H9 (cell line): ENCODE results near the gene LAMTOR4. TPM values are rescaled to one million over a fixed set of nuclear protein-coding genes. Genes with fewer than 3 reads are reported as not detected.
"Not testable (repeated sequence)": the region's sequence is repeated elsewhere in the genome, so short reads cannot be mapped to it uniquely, and the experiment has no call there.

Experiments used
- DNase-seq: peaks from one replicate; pipeline ENCODE4 v3.0.0-alpha.2; 2017
- H2AFZ ChIP-seq: one replicate; pipeline ENCODE4 v1.6.1; 2013; ENCODE audit warnings: mild to moderate bottlenecking, low read length, control low read depth, moderate library complexity
- H2AK5ac ChIP-seq: 2 replicates; pipeline ENCODE4 v1.6.1; 2013; ENCODE audit warnings: low read length, control low read depth, mixed read lengths; ENCODE audit not compliant: insufficient read length
- H2BK120ac ChIP-seq: one replicate; pipeline ENCODE4 v1.6.1; 2013; ENCODE audit warnings: low read depth, mild to moderate bottlenecking, low read length, control low read depth, inconsistent platforms; ENCODE audit not compliant: poor library complexity, severe bottlenecking
- H2BK12ac ChIP-seq: 2 replicates; pipeline ENCODE4 v1.6.1; 2013; ENCODE audit warnings: low read length, control low read depth, mixed read lengths, low read depth; ENCODE audit not compliant: insufficient read length
- H2BK15ac ChIP-seq: 2 replicates; pipeline ENCODE4 v1.6.1; 2013; ENCODE audit warnings: low read depth, low read length, control low read depth
- H2BK20ac ChIP-seq: one replicate; pipeline ENCODE4 v1.6.1; 2013; ENCODE audit warnings: low read depth, mild to moderate bottlenecking, low read length, control low read depth, inconsistent platforms; ENCODE audit not compliant: poor library complexity, severe bottlenecking
- H2BK5ac ChIP-seq: 2 replicates; pipeline ENCODE4 v1.6.1; 2013; ENCODE audit warnings: low read length, control low read depth, mixed read lengths; ENCODE audit not compliant: insufficient read length
- H3K14ac ChIP-seq: 2 replicates; pipeline ENCODE4 v1.6.1; 2013; ENCODE audit warnings: low read length, control low read depth; ENCODE audit not compliant: insufficient read depth
- H3K18ac ChIP-seq: 2 replicates; pipeline ENCODE4 v1.6.1; 2013; ENCODE audit warnings: low read depth, mild to moderate bottlenecking, mixed read lengths, low read length, control low read depth; ENCODE audit not compliant: insufficient read length
- H3K23ac ChIP-seq: 2 replicates; pipeline ENCODE4 v1.6.1; 2013; ENCODE audit warnings: low read length, control low read depth, mixed read lengths, low read depth; ENCODE audit not compliant: insufficient read length
- H3K23me2 ChIP-seq: 2 replicates; pipeline ENCODE4 v1.6.1; 2013; ENCODE audit warnings: low read depth, mild to moderate bottlenecking, mixed read lengths, low read length, control low read depth; ENCODE audit not compliant: insufficient read length, poor library complexity, severe bottlenecking
- H3K27ac ChIP-seq: 2 replicates; pipeline ENCODE4 v1.5.1; 2013; ENCODE audit warnings: low read length, control low read depth, mixed read lengths, low read depth; ENCODE audit not compliant: insufficient read length
- H3K27me3 ChIP-seq: 2 replicates; pipeline ENCODE4 v1.6.1; 2013; ENCODE audit warnings: low read length, control low read depth, inconsistent platforms; ENCODE audit not compliant: insufficient read depth
- H3K4ac ChIP-seq: 2 replicates; pipeline ENCODE4 v1.6.1; 2013; ENCODE audit warnings: low read depth, mild to moderate bottlenecking, control low read depth, inconsistent platforms, low read length, moderate library complexity
- H3K4me1 ChIP-seq: 2 replicates; pipeline ENCODE4 v1.6.1; 2013; ENCODE audit warnings: low read length, control low read depth, inconsistent platforms; ENCODE audit not compliant: insufficient read depth
- H3K4me2 ChIP-seq: 2 replicates; pipeline ENCODE4 v1.6.1; 2013; ENCODE audit warnings: low read length, control low read depth, mixed read lengths; ENCODE audit not compliant: insufficient read length, insufficient read depth
- H3K56ac ChIP-seq: 2 replicates; pipeline ENCODE4 v1.6.1; 2013; ENCODE audit warnings: low read depth, mild to moderate bottlenecking, mixed read lengths, low read length, control low read depth; ENCODE audit not compliant: insufficient read length
- H3K79me1 ChIP-seq: 2 replicates; pipeline ENCODE4 v1.6.1; 2013; ENCODE audit warnings: low read depth, mild to moderate bottlenecking, moderate library complexity, low read length, control low read depth, inconsistent platforms; ENCODE audit not compliant: insufficient read depth, poor library complexity, severe bottlenecking
- H3K79me2 ChIP-seq: 2 replicates; pipeline ENCODE4 v1.6.1; 2013; ENCODE audit warnings: low read length, control low read depth, inconsistent platforms; ENCODE audit not compliant: insufficient read depth
- H3K9ac ChIP-seq: 2 replicates; pipeline ENCODE4 v1.6.1; 2013; ENCODE audit warnings: low read length, control low read depth, mixed read lengths; ENCODE audit not compliant: insufficient read length; ENCODE audit errors: extremely low read depth
- H3K9me3 ChIP-seq: one replicate; pipeline ENCODE4 v1.6.1; 2013; ENCODE audit warnings: low read depth, low read length, inconsistent platforms; ENCODE audit not compliant: control insufficient read depth
- H3T11ph ChIP-seq: one replicate; pipeline ENCODE4 v1.6.1; 2013; ENCODE audit warnings: mild to moderate bottlenecking, low read length, control low read depth, inconsistent platforms
- H4K20me1 ChIP-seq: one replicate; pipeline ENCODE4 v1.6.1; 2013; ENCODE audit not compliant: control insufficient read depth, insufficient read length, insufficient read depth
- H4K5ac ChIP-seq: 2 replicates; pipeline ENCODE4 v1.6.1; 2013; ENCODE audit warnings: low read depth, mild to moderate bottlenecking, mixed read lengths, low read length, control low read depth; ENCODE audit not compliant: insufficient read length
- H4K8ac ChIP-seq: replicated peaks from 2 replicates; pipeline ENCODE4 v1.6.1; 2013; ENCODE audit warnings: low read length, control low read depth, mixed read lengths, low read depth; ENCODE audit not compliant: insufficient read length
- H4K91ac ChIP-seq: 2 replicates; pipeline ENCODE4 v1.6.1; 2013; ENCODE audit warnings: low read depth, mild to moderate bottlenecking, moderate library complexity, mixed read lengths, low read length, control low read depth; ENCODE audit not compliant: insufficient read length
- H3K27ac Mint-ChIP-seq, 3 experiments: 2 replicates in 2 of 3; 3 replicates in 1 of 3; pipeline ENCODE4 v1.8.0; 2020 to 2021; ENCODE audit warnings: mixed read lengths in 3 of 3, mild to moderate bottlenecking in 1 of 3, moderate library complexity in 1 of 3
- H3K27me3 Mint-ChIP-seq: 2 replicates; pipeline ENCODE4 v1.8.0; 2021; ENCODE audit warnings: low read depth, mild to moderate bottlenecking, moderate library complexity, mixed read lengths
- H3K36me3 Mint-ChIP-seq, 3 experiments: 2 replicates in 2 of 3; 3 replicates in 1 of 3; pipeline ENCODE4 v1.8.0; 2020 to 2021; ENCODE audit warnings: low read depth in 3 of 3, mixed read lengths in 3 of 3; ENCODE audit not compliant: insufficient read depth in 1 of 3
- H3K4me1 Mint-ChIP-seq, 2 experiments: 2 replicates each; pipeline ENCODE4 v1.8.0; 2020; ENCODE audit warnings: mixed read lengths in 2 of 2
- H3K4me3 Mint-ChIP-seq, 2 experiments: 2 replicates in 1 of 2; 3 replicates in 1 of 2; pipeline ENCODE4 v1.8.0; 2020 to 2021; ENCODE audit warnings: mild to moderate bottlenecking in 2 of 2, mixed read lengths in 2 of 2, moderate library complexity in 1 of 2
- H3K9me3 Mint-ChIP-seq, 2 experiments: 2 replicates in 1 of 2; 3 replicates in 1 of 2; pipeline ENCODE4 v1.8.0; 2020; ENCODE audit warnings: mild to moderate bottlenecking in 2 of 2, mixed read lengths in 2 of 2, moderate library complexity in 1 of 2
- WGBS: extraction: QIAGEN DNeasy Blood & Tissue Kit; methylation state at CpG from one replicate; pipeline ENCODE4 v1.1.7; 2013; ENCODE audit warnings: missing lambda C conversion rate, low lambda C conversion rate, mixed read lengths; ENCODE audit not compliant: insufficient read length; ENCODE audit errors: extremely low coverage; 5-methylcytosine and 5-hydroxymethylcytosine counted together
- total RNA-seq: library from RNA; stranded (reverse); gene quantifications from 2 replicates; pipeline ENCODE4 v1.2.1, GENCODE V29; 2021
- TF ChIP-seq, protein P1 (sequence below): fragments of 200-600 bp; sonication (generic); conservative IDR thresholded peaks from 3 replicates; pipeline ENCODE4 v1.8.0; 2021; ENCODE audit warnings: antibody characterized with exemption, mild to moderate bottlenecking

Gene LAMTOR4
- total RNA-seq, 1 experiment from 2014 or later = 179 TPM

DNA sequence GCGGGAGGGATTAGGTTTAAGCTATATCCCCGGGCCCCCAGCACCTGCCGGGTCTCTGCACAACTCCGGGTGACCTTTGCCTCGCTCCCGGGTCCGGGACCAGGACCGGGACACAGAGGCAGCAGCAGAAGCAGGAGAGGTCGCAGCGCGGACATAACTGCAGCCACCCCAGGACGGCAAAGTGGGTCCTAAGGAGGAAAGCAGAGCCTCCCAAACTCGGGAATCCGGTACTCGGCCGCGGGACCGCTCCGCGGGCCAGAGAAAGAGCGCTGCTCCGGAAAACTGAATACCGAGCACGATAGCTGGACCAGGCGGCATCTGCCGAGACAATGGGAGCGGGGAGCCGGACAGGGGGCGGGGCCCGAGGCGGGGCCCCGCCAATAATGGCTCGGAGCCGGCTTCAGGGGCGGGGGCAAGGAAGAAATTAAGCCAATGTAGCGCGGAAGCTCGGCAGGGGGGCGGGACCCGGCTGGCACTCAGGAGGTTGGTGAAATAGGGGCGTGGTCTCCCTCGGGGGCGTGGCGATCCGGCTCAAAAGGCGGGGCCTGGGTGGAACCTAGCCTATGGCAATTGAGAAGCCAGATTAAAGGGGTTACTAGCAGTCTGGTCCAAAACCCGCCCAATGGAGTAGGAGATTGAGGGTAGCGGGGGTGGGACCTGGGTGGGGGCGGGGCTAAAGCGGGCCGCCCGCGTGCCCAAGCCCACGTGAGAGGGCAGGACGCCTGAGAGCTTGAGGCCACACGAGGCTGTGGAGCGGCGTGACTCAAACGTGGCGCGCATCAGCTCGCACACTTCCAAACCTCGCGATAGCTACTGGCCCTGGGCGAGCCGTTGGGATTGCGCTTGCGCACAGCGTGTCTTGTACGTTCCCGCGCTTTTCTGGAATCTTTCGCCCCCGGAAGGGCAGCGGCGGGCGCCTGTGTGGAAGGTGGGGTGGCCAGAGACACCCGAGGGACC is 28.6 kb downstream of the LAMTOR4 start, which contains the start of the genes GPC2 and STAG3:
GPC2 (minus strand) TSS at position 337 of the 957 bp plus-strand sequence; CDS start at position 155, 182 bp downstream.
STAG3 (plus strand) TSS at position 874 of the 957 bp plus-strand sequence. CDS start 2,639 bp downstream, outside the sequence.
- Histone ChIP-seq H3K79me2 (no peaks in the 10 kb centered on the region; the same call in 1 of the 2 replicates), H2BK15ac (no peak within 1 kb of the TSS), H3T11ph (no peak within 1 kb of the TSS), H3K9ac (peak within 1 kb of the TSS; percentile 82), H3K4me2 (peak within 1 kb of the TSS; percentile 80), H2BK120ac (no peak within 1 kb of the TSS), H2BK20ac (no peak within 1 kb of the TSS), H4K8ac (no peak within 1 kb of the TSS), H2AFZ (no peak within 1 kb of the TSS), H3K18ac (peak within 1 kb of the TSS; percentile 62), H3K23ac (no peak within 1 kb of the TSS), H3K79me1 (no peaks in the 10 kb centered on the region), H2BK5ac (no peak within 1 kb of the TSS), H4K91ac (no peak within 1 kb of the TSS), H3K9me3 (no peaks in the 10 kb centered on the region), H2BK12ac (no peak within 1 kb of the TSS), H3K4me1 (no peaks in the 10 kb centered on the region; the same call in 1 of the 2 replicates), H4K20me1 (no peaks in the 10 kb centered on the region), H2AK5ac (no peak within 1 kb of the TSS), H3K14ac (peak within 1 kb of the TSS; percentile 95), H4K5ac (peak within 1 kb of the TSS; percentile 46), H3K56ac (no peak within 1 kb of the TSS), H3K4ac (no peak within 1 kb of the TSS), H3K27me3 (no peaks in the 10 kb centered on the region; the same call in 1 of the 2 replicates), H3K23me2 (peaks cover 9% of the 10 kb centered on the region), H3K27ac (no peak within 1 kb of the TSS)
- TF ChIP-seq, protein P1, sequence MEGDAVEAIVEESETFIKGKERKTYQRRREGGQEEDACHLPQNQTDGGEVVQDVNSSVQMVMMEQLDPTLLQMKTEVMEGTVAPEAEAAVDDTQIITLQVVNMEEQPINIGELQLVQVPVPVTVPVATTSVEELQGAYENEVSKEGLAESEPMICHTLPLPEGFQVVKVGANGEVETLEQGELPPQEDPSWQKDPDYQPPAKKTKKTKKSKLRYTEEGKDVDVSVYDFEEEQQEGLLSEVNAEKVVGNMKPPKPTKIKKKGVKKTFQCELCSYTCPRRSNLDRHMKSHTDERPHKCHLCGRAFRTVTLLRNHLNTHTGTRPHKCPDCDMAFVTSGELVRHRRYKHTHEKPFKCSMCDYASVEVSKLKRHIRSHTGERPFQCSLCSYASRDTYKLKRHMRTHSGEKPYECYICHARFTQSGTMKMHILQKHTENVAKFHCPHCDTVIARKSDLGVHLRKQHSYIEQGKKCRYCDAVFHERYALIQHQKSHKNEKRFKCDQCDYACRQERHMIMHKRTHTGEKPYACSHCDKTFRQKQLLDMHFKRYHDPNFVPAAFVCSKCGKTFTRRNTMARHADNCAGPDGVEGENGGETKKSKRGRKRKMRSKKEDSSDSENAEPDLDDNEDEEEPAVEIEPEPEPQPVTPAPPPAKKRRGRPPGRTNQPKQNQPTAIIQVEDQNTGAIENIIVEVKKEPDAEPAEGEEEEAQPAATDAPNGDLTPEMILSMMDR = no peak
- no CpG with 5 or more reads among the region's 78 CpGs for WGBS
- Mint-ChIP-seq H3K4me3 (peak within 1 kb of the TSS; percentile 85 to 95), H3K27ac (peak within 1 kb of the TSS in 2 of 3 experiments; percentile 31 to 75; a peak in 2 of 7 replicates), H3K9me3 (no peaks in the 10 kb centered on the region), H3K27me3 (peaks cover 36% of the 10 kb centered on the region), H3K36me3 (peaks cover 26 to 29% (median 28%) of the 10 kb centered on the region in 3 experiments; a peak in 6 of 7 replicates), H3K4me1 (peaks cover 25 to 31% of the 10 kb centered on the region in 2 experiments)
- DNase-seq = peak; percentile 99

DNA sequence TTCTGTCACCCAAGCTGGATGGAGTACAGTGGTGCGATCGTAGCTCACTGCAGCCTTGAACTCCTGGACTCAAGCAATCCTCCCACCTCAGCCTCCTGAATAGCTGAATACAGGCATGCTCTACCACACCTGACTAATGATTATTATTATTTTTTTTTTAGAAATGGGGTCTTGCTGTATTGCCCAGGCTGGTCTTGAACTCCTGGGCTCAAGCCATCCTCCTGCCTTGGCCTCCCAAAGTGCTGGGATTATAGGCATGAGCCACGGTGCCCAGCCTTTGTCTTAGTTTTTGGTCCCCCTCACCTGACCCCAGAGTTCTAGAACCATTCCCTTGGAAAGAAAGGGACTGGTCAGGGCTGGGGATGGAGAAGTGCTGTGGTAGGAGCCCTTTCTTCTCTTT is 31.4 kb downstream of the LAMTOR4 start:
- not testable (repeated sequence) for H2AK5ac ChIP-seq, H3K4ac ChIP-seq, H3K23me2 ChIP-seq, H2BK120ac ChIP-seq, H2BK15ac ChIP-seq, H3K27ac ChIP-seq, H2BK5ac ChIP-seq, H3K9me3 Mint-ChIP-seq, H3K79me1 ChIP-seq, H4K91ac ChIP-seq, H3T11ph ChIP-seq, DNase-seq, H3K27ac Mint-ChIP-seq, H3K18ac ChIP-seq, H4K5ac ChIP-seq, H3K4me2 ChIP-seq, H4K8ac ChIP-seq, H3K9ac ChIP-seq, H2BK12ac ChIP-seq, H3K4me1 ChIP-seq, H3K23ac ChIP-seq, H3K14ac ChIP-seq, H3K56ac ChIP-seq, H3K27me3 ChIP-seq, H3K9me3 ChIP-seq, H3K79me2 ChIP-seq, H4K20me1 ChIP-seq, H2AFZ ChIP-seq, H2BK20ac ChIP-seq, H3K4me3 Mint-ChIP-seq
- peaks cover 8 to 12% (median 8%) of the 10 kb centered on the region in 3 experiments; a peak in 6 of 7 replicates for H3K36me3 Mint-ChIP-seq
- H3K4me1 Mint-ChIP-seq = peaks cover 28 to 30% of the 10 kb centered on the region in 2 experiments
- H3K27me3 Mint-ChIP-seq = peaks cover 36% of the 10 kb centered on the region
- no CpG with 5 or more reads among the region's 3 CpGs for WGBS
